ENCODE measurements around the gene RAB3C. TPM values are rescaled to one million over a fixed set of nuclear protein-coding genes. Genes with fewer than 3 reads are reported as not detected.

RAB3C gene
- total and polyA plus RNA-seq, 9 donors = 0.11 to 17.2 (median 2.7) TPM

GRCh38 chr5:58851571-58851970 lies 268.7 kb downstream of the RAB3C start:
- DNase-seq = no peak
- intact Hi-C loops (cut with DNase I) = loop anchor here in 2 of 4 donors (5.0 to 10.0 kb wide), 2 partner anchors 354 to 357 kb away; partner anchors contain the start of gene GAPT (in 1 of the 2)
- H3K4me3 ChIP-seq = no peak overlapping the region
- H3K4me1 ChIP-seq (ENCODE audit: insufficient read depth) = no peaks in the 10 kb centered on the region
- no peak overlapping the region for H3K27ac ChIP-seq
- no peaks in the 10 kb centered on the region for H3K9me3 ChIP-seq
- TF ChIP-seq CTCF (IDR thresholded peaks at IDR 0.05) (no peak), POLR2A (IDR thresholded peaks at IDR 0.05) (no peak), EP300 (IDR thresholded peaks at IDR 0.05) (no peak)
- 89 to 96% (median 96%) methylated on average over 5 of the region's 5 CpGs for WGBS, 3 donors
- no peaks in the 10 kb centered on the region for H3K27me3 ChIP-seq
- H3K36me3 ChIP-seq = no peaks in the 10 kb centered on the region

GRCh38 chr5:58852566-58852965 lies 269.7 kb downstream of the RAB3C start:
- Histone ChIP-seq H3K4me1 (ENCODE audit: insufficient read depth) (no peaks in the 10 kb centered on the region), H3K9me3 (no peaks in the 10 kb centered on the region), H3K4me3 (no peak overlapping the region), H3K27ac (no peak overlapping the region), H3K27me3 (no peaks in the 10 kb centered on the region), H3K36me3 (no peaks in the 10 kb centered on the region)
- no peak for TF ChIP-seq CTCF (IDR thresholded peaks at IDR 0.05)
- no peak for TF ChIP-seq POLR2A (IDR thresholded peaks at IDR 0.05)
- no peak for TF ChIP-seq EP300 (IDR thresholded peaks at IDR 0.05)
- 51 to 67% (median 60%) methylated on average over 1 of the region's 1 CpG for WGBS, 3 donors
- intact Hi-C loops (cut with DNase I) = loop anchor here in 2 of 4 donors (5.0 to 10.0 kb wide), 2 partner anchors 355 to 358 kb away; partner anchors contain the start of gene GAPT (in 1 of the 2)
- DNase-seq = no peak

GRCh38 chr5:58854441-58854840 lies 271.6 kb downstream of the RAB3C start:
- no peak overlapping the region for H3K4me3 ChIP-seq
- intact Hi-C loops (cut with DNase I) = loop anchor here in 2 of 4 donors (5.0 to 10.0 kb wide), 2 partner anchors 357 to 360 kb away; partner anchors contain the start of gene GAPT (in 1 of the 2)
- no peaks in the 10 kb centered on the region for H3K27me3 ChIP-seq
- no peak for DNase-seq
- TF ChIP-seq CTCF (IDR thresholded peaks at IDR 0.05) (no peak), POLR2A (IDR thresholded peaks at IDR 0.05) (no peak), EP300 (IDR thresholded peaks at IDR 0.05) (no peak)
- H3K27ac ChIP-seq = no peak overlapping the region
- H3K4me1 ChIP-seq (ENCODE audit: insufficient read depth) = no peaks in the 10 kb centered on the region
- H3K9me3 ChIP-seq = no peaks in the 10 kb centered on the region
- 93 to 96% (median 95%) methylated on average over 2 of the region's 2 CpGs for WGBS, 3 donors
- H3K36me3 ChIP-seq = no peaks in the 10 kb centered on the region

- Histone ChIP-seq H3K4me3 (no peak overlapping the region), H3K27me3 (no peaks in the 10 kb centered on the region), H3K36me3 (no peaks in the 10 kb centered on the region), H3K9me3 (no peaks in the 10 kb centered on the region), H3K4me1 (ENCODE audit: insufficient read depth) (no peaks in the 10 kb centered on the region), H3K27ac (no peak overlapping the region)
- no peak for DNase-seq
- no peak for TF ChIP-seq POLR2A (IDR thresholded peaks at IDR 0.05)
- TF ChIP-seq CTCF (IDR thresholded peaks at IDR 0.05) = no peak
- TF ChIP-seq EP300 (IDR thresholded peaks at IDR 0.05) = no peak
- intact Hi-C loops (cut with DNase I) = loop anchor here in 1 of 4 donors (10.0 kb wide), 1 partner anchor 361 kb away; the partner anchor contains the start of gene GAPT
- 59 to 65% (median 64%) methylated on average over 8 of the region's 8 CpGs for WGBS, 3 donors
Measured at GRCh38 chr5:58855851-58856739, 273.2 kb downstream of the RAB3C start.
